ENCODE data around the gene AKNA. TPM values are rescaled to one million over a fixed set of nuclear protein-coding genes. Genes with fewer than 3 reads are reported as not detected.

Gene AKNA
- polyA plus RNA-seq, 1 of the 3 experiments (the other 2 are of a cell fraction): 0.84 TPM

DNA sequence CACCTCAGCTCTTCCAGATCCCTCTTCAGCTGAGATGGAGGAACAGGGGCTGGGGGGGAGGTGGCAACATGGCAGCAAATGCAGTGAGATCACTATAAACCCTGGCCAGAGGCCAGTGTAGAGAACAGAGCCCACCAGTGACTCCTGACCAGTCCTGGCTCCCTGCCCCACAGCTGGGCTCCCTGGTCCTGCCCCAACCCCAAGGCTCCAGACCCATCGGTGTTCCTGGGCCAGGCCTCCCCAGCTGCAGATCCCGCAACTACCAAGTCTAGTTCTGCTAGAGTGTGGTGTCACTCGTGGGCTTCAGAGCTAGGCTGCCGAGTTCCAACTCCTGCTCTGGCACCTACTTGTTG is 16.8 kb downstream of the AKNA start:
- H3K27ac ChIP-seq (ENCODE audit: low read depth in 2 of 2, low read length in 1 of 2): no peak overlapping the region
- ChIA-PET POLR2A (no interaction called here), CTCF (interaction anchor here (0.5 to 1.4 kb wide), 5 partner anchors 13 to 80 kb away, joined by 3 to 7 read pairs (median 3); no protein-coding TSS in a partner anchor)
- no peak overlapping the region for H2AFZ ChIP-seq (ENCODE audit: low read depth)
- H3K79me2 ChIP-seq (ENCODE audit: insufficient read depth): no peaks in the 10 kb centered on the region
- H3K4me1 ChIP-seq (ENCODE audit: control insufficient read depth in 1 of 2, insufficient read depth in 2 of 2, low read depth in 1 of 2, low read length in 1 of 2): peaks cover 5 to 18% of the 10 kb centered on the region in 2 experiments; a peak in 2 of 4 replicates
- H3K9me3 ChIP-seq: no peaks in the 10 kb centered on the region
- TF ChIP-seq MEF2A (IDR thresholded peaks at IDR 0.05; ENCODE audit: borderline replicate concordance, low read depth) (no peak), JUND (IDR thresholded peaks at IDR 0.05) (no peak), EP300 (IDR thresholded peaks at IDR 0.05; ENCODE audit: borderline replicate concordance in 1 of 2, low read depth in 1 of 2, low read length in 1 of 2) (no peak), MXI1 (IDR thresholded peaks at IDR 0.05; ENCODE audit: low read depth, low read length) (no peak), ELF1 (IDR thresholded peaks at IDR 0.05) (no peak)
- TF ChIP-seq, protein P1, sequence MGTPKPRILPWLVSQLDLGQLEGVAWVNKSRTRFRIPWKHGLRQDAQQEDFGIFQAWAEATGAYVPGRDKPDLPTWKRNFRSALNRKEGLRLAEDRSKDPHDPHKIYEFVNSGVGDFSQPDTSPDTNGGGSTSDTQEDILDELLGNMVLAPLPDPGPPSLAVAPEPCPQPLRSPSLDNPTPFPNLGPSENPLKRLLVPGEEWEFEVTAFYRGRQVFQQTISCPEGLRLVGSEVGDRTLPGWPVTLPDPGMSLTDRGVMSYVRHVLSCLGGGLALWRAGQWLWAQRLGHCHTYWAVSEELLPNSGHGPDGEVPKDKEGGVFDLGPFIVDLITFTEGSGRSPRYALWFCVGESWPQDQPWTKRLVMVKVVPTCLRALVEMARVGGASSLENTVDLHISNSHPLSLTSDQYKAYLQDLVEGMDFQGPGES (IDR thresholded peaks at IDR 0.05; ENCODE audit: low read depth, low read length): no peak
- H3K4me3 ChIP-seq (ENCODE audit: low read depth in 2 of 2, low read length in 1 of 2): no peak overlapping the region
- no peaks in the 10 kb centered on the region for H3K9me2 ChIP-seq
- no peaks in the 10 kb centered on the region for H3K27me3 ChIP-seq (ENCODE audit: insufficient read depth)
- 92% methylated on average over 3 of the region's 4 CpGs for WGBS (ENCODE audit: low lambda C conversion rate)
- no peaks in the 10 kb centered on the region for H4K20me1 ChIP-seq (ENCODE audit: insufficient read depth)
- no peak overlapping the region for H3K9ac ChIP-seq
- no peak overlapping the region for H3K4me2 ChIP-seq
- H3K36me3 ChIP-seq (replicated peaks in 1 of 2; ENCODE audit: control insufficient read depth in 1 of 2, insufficient read depth in 2 of 2, low read length in 1 of 2): no peaks in the 10 kb centered on the region
- DNase-seq: no peak
- H3F3A ChIP-seq (replicated peaks; ENCODE audit: insufficient read depth): peaks cover 3% of the 10 kb centered on the region

DNA sequence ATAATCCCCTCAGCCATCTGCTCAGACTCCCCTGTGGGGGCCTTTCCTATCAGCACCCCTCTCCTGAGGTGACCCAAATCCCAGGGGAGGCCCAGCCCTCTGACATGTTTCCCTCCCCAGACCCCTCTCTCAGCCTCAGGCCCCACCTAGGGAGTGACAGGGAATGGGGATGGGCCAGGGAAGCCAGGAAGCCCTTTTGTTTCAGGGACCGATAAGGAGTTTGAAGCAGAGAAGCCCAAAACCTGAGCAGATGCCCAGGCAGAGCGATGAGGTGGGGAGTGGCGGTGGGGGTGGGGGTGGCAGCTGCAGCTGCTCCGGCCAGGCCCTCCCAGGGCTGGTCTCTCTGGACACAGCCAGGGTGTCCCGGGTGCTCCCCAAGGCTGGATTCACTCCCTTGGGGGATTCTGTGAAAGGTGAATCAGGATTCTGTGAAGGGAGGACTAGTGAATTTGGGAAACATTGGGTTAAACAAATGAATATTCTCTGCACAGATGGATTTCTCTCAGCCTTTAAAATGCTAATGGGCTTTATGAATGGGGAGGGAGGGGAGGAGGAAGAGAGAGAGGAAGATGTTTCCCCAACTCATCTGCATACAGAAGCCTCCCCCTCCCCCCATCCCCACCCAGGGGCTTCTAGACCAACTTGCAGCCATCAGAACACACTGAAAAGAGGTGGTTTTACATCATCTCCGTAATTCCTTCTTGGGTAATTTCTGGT is 17.4 kb downstream of the AKNA start:
- Histone ChIP-seq H3F3A (replicated peaks; ENCODE audit: insufficient read depth) (peaks cover 3% of the 10 kb centered on the region), H3K36me3 (replicated peaks in 1 of 2; ENCODE audit: control insufficient read depth in 1 of 2, insufficient read depth in 2 of 2, low read length in 1 of 2) (no peaks in the 10 kb centered on the region), H3K27ac (ENCODE audit: low read depth in 2 of 2, low read length in 1 of 2) (no peak overlapping the region), H4K20me1 (ENCODE audit: insufficient read depth) (no peaks in the 10 kb centered on the region), H3K4me3 (ENCODE audit: low read depth in 2 of 2, low read length in 1 of 2) (no peak overlapping the region), H3K9me3 (no peaks in the 10 kb centered on the region), H3K4me1 (ENCODE audit: control insufficient read depth in 1 of 2, insufficient read depth in 2 of 2, low read depth in 1 of 2, low read length in 1 of 2) (peaks cover 5 to 18% of the 10 kb centered on the region in 2 experiments; a peak in 2 of 4 replicates), H3K9me2 (no peaks in the 10 kb centered on the region), H3K27me3 (ENCODE audit: insufficient read depth) (no peaks in the 10 kb centered on the region), H3K9ac (no peak overlapping the region), H3K79me2 (ENCODE audit: insufficient read depth) (no peaks in the 10 kb centered on the region), H2AFZ (ENCODE audit: low read depth) (no peak overlapping the region), H3K4me2 (no peak overlapping the region)
- ChIA-PET POLR2A (no interaction called here), CTCF (interaction anchor here (0.8 kb wide), 1 partner anchor 79 kb away, joined by 3 read pairs; no protein-coding TSS in a partner anchor)
- 95% methylated on average over 5 of the region's 6 CpGs for WGBS (ENCODE audit: low lambda C conversion rate)
- no peak for DNase-seq
- TF ChIP-seq, protein P2, sequence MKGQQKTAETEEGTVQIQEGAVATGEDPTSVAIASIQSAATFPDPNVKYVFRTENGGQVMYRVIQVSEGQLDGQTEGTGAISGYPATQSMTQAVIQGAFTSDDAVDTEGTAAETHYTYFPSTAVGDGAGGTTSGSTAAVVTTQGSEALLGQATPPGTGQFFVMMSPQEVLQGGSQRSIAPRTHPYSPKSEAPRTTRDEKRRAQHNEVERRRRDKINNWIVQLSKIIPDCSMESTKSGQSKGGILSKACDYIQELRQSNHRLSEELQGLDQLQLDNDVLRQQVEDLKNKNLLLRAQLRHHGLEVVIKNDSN (IDR thresholded peaks at IDR 0.05; ENCODE audit: borderline replicate concordance, low read depth): no peak
- TF ChIP-seq, protein P1 (IDR thresholded peaks at IDR 0.05; ENCODE audit: low read depth, low read length): no peak
- TF ChIP-seq YY1 (IDR thresholded peaks at IDR 0.05; ENCODE audit: low read depth) (no peak), EP300 (IDR thresholded peaks at IDR 0.05; ENCODE audit: borderline replicate concordance in 1 of 2, low read depth in 1 of 2, low read length in 1 of 2) (no peak), MEF2A (IDR thresholded peaks at IDR 0.05; ENCODE audit: borderline replicate concordance, low read depth) (no peak)
- TF ChIP-seq, protein P3, sequence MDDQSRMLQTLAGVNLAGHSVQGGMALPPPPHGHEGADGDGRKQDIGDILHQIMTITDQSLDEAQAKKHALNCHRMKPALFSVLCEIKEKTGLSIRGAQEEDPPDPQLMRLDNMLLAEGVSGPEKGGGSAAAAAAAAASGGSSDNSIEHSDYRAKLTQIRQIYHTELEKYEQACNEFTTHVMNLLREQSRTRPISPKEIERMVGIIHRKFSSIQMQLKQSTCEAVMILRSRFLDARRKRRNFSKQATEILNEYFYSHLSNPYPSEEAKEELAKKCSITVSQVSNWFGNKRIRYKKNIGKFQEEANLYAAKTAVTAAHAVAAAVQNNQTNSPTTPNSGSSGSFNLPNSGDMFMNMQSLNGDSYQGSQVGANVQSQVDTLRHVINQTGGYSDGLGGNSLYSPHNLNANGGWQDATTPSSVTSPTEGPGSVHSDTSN (IDR thresholded peaks at IDR 0.05): no peak
